CD4-positive, alpha-beta T cell (primary cell): ENCODE measurements around the gene YTHDF1. TPM values are rescaled to one million over a fixed set of nuclear protein-coding genes. Genes with fewer than 3 reads are reported as not detected.

Experiments used
- ATAC-seq: fragments of 200-7000 bp; cut with Tn5 transposase; one replicate; pipeline ENCODE4 v1.10.0; 2022; ENCODE audit warnings: mild to moderate bottlenecking; ENCODE audit not compliant: poor library complexity
- CTCF ChIA-PET: fragments of 350-600 bp; sonication (Branson Sonifier 250); formaldehyde crosslinking; loops from one replicate; lab custom pipeline; 2021; ENCODE audit warnings: antibody characterized with exemption, inconsistent platforms; lab: Charles Lee
- POLR2A ChIA-PET: fragments of 350-600 bp; sonication (Branson Sonifier 250); formaldehyde crosslinking; loops from one replicate; lab custom pipeline; 2021; ENCODE audit warnings: antibody characterized with exemption, inconsistent platforms; lab: Charles Lee
- DNase-seq, 14 experiments: peaks; one replicate each; pipeline ENCODE4 v3.0.0-alpha.2; 2013 to 2020; ENCODE audit warnings: mixed read lengths in 2 of 14
- H3K27ac ChIP-seq, 2 donors: one replicate each; pipeline versions ENCODE4 v1.5.1 to v1.7.0; 2013; ENCODE audit warnings: low read length in 2 of 2, low read depth in 1 of 2, mild to moderate bottlenecking in 1 of 2
- H3K27me3 ChIP-seq, 2 experiments: 1 replicate in 1 of 2; 2 replicates in 1 of 2; pipeline versions ENCODE4 v1.6.1 to v1.7.0; 2013; ENCODE audit warnings: low read length in 2 of 2, control low read depth in 1 of 2, mild to moderate bottlenecking in 1 of 2, moderate library complexity in 1 of 2; ENCODE audit not compliant: insufficient read depth in 2 of 2, control insufficient read depth in 1 of 2
- H3K36me3 ChIP-seq: one replicate; pipeline ENCODE4 v1.6.1; 2013; ENCODE audit warnings: low read length, control low read depth; ENCODE audit not compliant: insufficient read depth
- H3K4me1 ChIP-seq: one replicate; pipeline ENCODE4 v1.6.1; 2013; ENCODE audit warnings: low read length, control low read depth; ENCODE audit not compliant: insufficient read depth
- H3K4me3 ChIP-seq: one replicate; pipeline ENCODE4 v1.5.1; 2013; ENCODE audit warnings: mild to moderate bottlenecking, low read length, moderate library complexity
- H3K9me3 ChIP-seq, 2 experiments: 1 replicate in 1 of 2; 2 replicates in 1 of 2; pipeline versions ENCODE4 v1.6.1 to v1.7.0; 2013; ENCODE audit warnings: low read length in 2 of 2, mild to moderate bottlenecking in 2 of 2, control low read depth in 1 of 2, moderate library complexity in 1 of 2; ENCODE audit not compliant: control insufficient read depth in 1 of 2, insufficient read depth in 1 of 2
- H3K27ac Mint-ChIP-seq: one replicate; pipeline ENCODE4 v1.8.0; 2020; ENCODE audit warnings: mixed read lengths
- H3K27me3 Mint-ChIP-seq: one replicate; pipeline ENCODE4 v1.8.0; 2021; ENCODE audit warnings: mixed read lengths
- H3K36me3 Mint-ChIP-seq: one replicate; pipeline ENCODE4 v1.8.0; 2021; ENCODE audit warnings: low read depth, mixed read lengths
- H3K4me1 Mint-ChIP-seq: one replicate; pipeline ENCODE4 v1.8.0; 2021; ENCODE audit warnings: low read depth, mixed read lengths
- H3K4me3 Mint-ChIP-seq: one replicate; pipeline ENCODE4 v1.8.0; 2020; ENCODE audit warnings: mild to moderate bottlenecking, mixed read lengths
- H3K9me3 Mint-ChIP-seq: one replicate; pipeline ENCODE4 v1.8.0; 2020; ENCODE audit warnings: mixed read lengths
- CTCF ChIP-seq: fragments of 200-600 bp; IDR thresholded peaks from one replicate; pipeline ENCODE4 v1.8.0; 2022; ENCODE audit warnings: antibody characterized with exemption, mild to moderate bottlenecking
- intact Hi-C, 2 experiments: fragments of 100-400 bp; cut with DNase I in 1 of 2; cut with micrococcal nuclease in 1 of 2; formaldehyde crosslinking; loops; one replicate each; pipeline versions ENCODE4 v1.15.1 to v1.9.0; 2023 to 2025; cut with DNase I, micrococcal nuclease
- total RNA-seq, 174 experiments: library from RNA in 2 of 174; stranded (reverse) in 2 of 174; gene quantifications; one replicate each; pipeline ENCODE4 v1.2.3 and lab custom pipeline; 2021 to 2026

The YTHDF1 gene
- total RNA-seq, 2 experiments from 2014 or later, result 43.7 to 44.1 TPM

- no peak for DNase-seq
- Mint-ChIP-seq H3K27me3 (peaks cover 19% of the 10 kb centered on the region), H3K36me3 (no peaks in the 10 kb centered on the region), H3K4me1 (no peaks in the 10 kb centered on the region), H3K27ac (no peak overlapping the region), H3K4me3 (no peak overlapping the region), H3K9me3 (no peaks in the 10 kb centered on the region)
- no peak for TF ChIP-seq CTCF
- no peak overlapping the region for H3K27ac ChIP-seq
- H3K9me3 ChIP-seq, result no peaks in the 10 kb centered on the region
- CTCF ChIA-PET, result no interaction called here
- H3K4me3 ChIP-seq, result no peak overlapping the region
- ATAC-seq, result no peak
- H3K4me1 ChIP-seq, result no peaks in the 10 kb centered on the region
- POLR2A ChIA-PET, result no interaction called here
- H3K27me3 ChIP-seq, result peaks cover 2 to 10% of the 10 kb centered on the region in 2 experiments
- intact Hi-C loops, result no loop called here
- no peaks in the 10 kb centered on the region for H3K36me3 ChIP-seq
Measured at GRCh38 chr20:63165356-63166192, 50.4 kb downstream of the YTHDF1 start.

- H3K27ac ChIP-seq, result no peak overlapping the region
- intact Hi-C loops, result no loop called here
- H3K4me3 Mint-ChIP-seq, result no peak overlapping the region
- no peaks in the 10 kb centered on the region for H3K36me3 Mint-ChIP-seq
- H3K27me3 Mint-ChIP-seq, result peaks cover 15% of the 10 kb centered on the region
- no peak overlapping the region for H3K27ac Mint-ChIP-seq
- H3K4me1 ChIP-seq, result no peaks in the 10 kb centered on the region
- POLR2A ChIA-PET, result no interaction called here
- H3K9me3 ChIP-seq, result no peaks in the 10 kb centered on the region
- no peak for DNase-seq
- peaks cover 2 to 14% of the 10 kb centered on the region in 2 experiments for H3K27me3 ChIP-seq
- no peak overlapping the region for H3K4me3 ChIP-seq
- no peaks in the 10 kb centered on the region for H3K36me3 ChIP-seq
- CTCF ChIA-PET, result no interaction called here
- no peak for ATAC-seq
- no peak for TF ChIP-seq CTCF
- H3K4me1 Mint-ChIP-seq, result no peaks in the 10 kb centered on the region
- no peaks in the 10 kb centered on the region for H3K9me3 Mint-ChIP-seq
Measured at GRCh38 chr20:63164484-63165355, 51.2 kb downstream of the YTHDF1 start.

- Histone ChIP-seq H3K4me3 (no peak overlapping the region), H3K27me3 (peaks cover 2 to 14% of the 10 kb centered on the region in 2 experiments), H3K27ac (no peak overlapping the region), H3K36me3 (no peaks in the 10 kb centered on the region), H3K9me3 (no peaks in the 10 kb centered on the region), H3K4me1 (no peaks in the 10 kb centered on the region)
- intact Hi-C loops, result no loop called here
- no peak for TF ChIP-seq CTCF
- Mint-ChIP-seq H3K4me1 (no peaks in the 10 kb centered on the region), H3K4me3 (no peak overlapping the region), H3K9me3 (no peaks in the 10 kb centered on the region), H3K27me3 (peaks cover 16% of the 10 kb centered on the region), H3K27ac (no peak overlapping the region), H3K36me3 (no peaks in the 10 kb centered on the region)
- ATAC-seq (no peak), DNase-seq (no peak)
- POLR2A ChIA-PET, result no interaction called here
- CTCF ChIA-PET, result no interaction called here
Measured at GRCh38 chr20:63163596-63164483, 52.1 kb downstream of the YTHDF1 start.
